Measurements from ENCODE around the gene SMAD7. TPM values are rescaled to one million over a fixed set of nuclear protein-coding genes. Genes with fewer than 3 reads are reported as not detected.

SMAD7 gene
- total RNA-seq, 1 experiment from 2014 or later: 12.3 TPM

GRCh38 chr18:48989304-48990303 is 38.8 kb upstream of the SMAD7 start:
- Mint-ChIP-seq H3K27ac (ENCODE audit: low read depth, unreplicated experiment) (no peak overlapping the region), H3K27me3 (ENCODE audit: insufficient read depth, unreplicated experiment) (no peaks in the 10 kb centered on the region), H3K36me3 (ENCODE audit: insufficient read depth, unreplicated experiment) (no peaks in the 10 kb centered on the region), H3K9me3 (ENCODE audit: unreplicated experiment) (no peaks in the 10 kb centered on the region), H3K4me3 (ENCODE audit: unreplicated experiment) (no peak overlapping the region), H3K4me1 (ENCODE audit: insufficient read depth, unreplicated experiment) (peaks cover 32% of the 10 kb centered on the region)
- CTCF ChIA-PET: interaction anchor here (0.9 to 1.1 kb wide), 2 partner anchors 9 to 52 kb away, joined by 3 to 4 read pairs; no protein-coding TSS in a partner anchor
- intact Hi-C loops (cut with micrococcal nuclease): no loop called here
- no peak for DNase-seq (ENCODE audit: unreplicated experiment)
- no TSS peak for BruUV-seq (replicated peaks)
- no peak for TF ChIP-seq CTCF (IDR thresholded peaks at IDR 0.05; ENCODE audit: unreplicated experiment)
- POLR2A ChIA-PET: interaction anchor here (2.0 to 2.1 kb wide), 2 partner anchors 31 to 35 kb away, joined by 8 read pairs; no protein-coding TSS in a partner anchor

GRCh38 chr18:48988508-48989303 is 37.9 kb upstream of the SMAD7 start:
- no peak for TF ChIP-seq CTCF (IDR thresholded peaks at IDR 0.05; ENCODE audit: unreplicated experiment)
- H3K4me3 Mint-ChIP-seq (ENCODE audit: unreplicated experiment): no peak overlapping the region
- H3K9me3 Mint-ChIP-seq (ENCODE audit: unreplicated experiment): no peaks in the 10 kb centered on the region
- no peaks in the 10 kb centered on the region for H3K27me3 Mint-ChIP-seq (ENCODE audit: insufficient read depth, unreplicated experiment)
- BruUV-seq (replicated peaks): no TSS peak
- peaks cover 32% of the 10 kb centered on the region for H3K4me1 Mint-ChIP-seq (ENCODE audit: insufficient read depth, unreplicated experiment)
- H3K36me3 Mint-ChIP-seq (ENCODE audit: insufficient read depth, unreplicated experiment): no peaks in the 10 kb centered on the region
- DNase-seq (ENCODE audit: unreplicated experiment): no peak
- no peak overlapping the region for H3K27ac Mint-ChIP-seq (ENCODE audit: low read depth, unreplicated experiment)
- POLR2A ChIA-PET: interaction anchor here (0.7 to 2.1 kb wide), 2 partner anchors 15 to 34 kb away, joined by 3 to 8 read pairs; no protein-coding TSS in a partner anchor
- intact Hi-C loops (cut with micrococcal nuclease): no loop called here
- CTCF ChIA-PET: interaction anchor here (0.5 to 1.1 kb wide), 2 partner anchors 42 to 53 kb away, joined by 3 read pairs; no protein-coding TSS in a partner anchor

- Mint-ChIP-seq H3K4me3 (ENCODE audit: unreplicated experiment) (no peak overlapping the region), H3K4me1 (ENCODE audit: insufficient read depth, unreplicated experiment) (peaks cover 23% of the 10 kb centered on the region), H3K27me3 (ENCODE audit: insufficient read depth, unreplicated experiment) (no peaks in the 10 kb centered on the region), H3K27ac (ENCODE audit: low read depth, unreplicated experiment) (no peak overlapping the region), H3K36me3 (ENCODE audit: insufficient read depth, unreplicated experiment) (no peaks in the 10 kb centered on the region), H3K9me3 (ENCODE audit: unreplicated experiment) (no peaks in the 10 kb centered on the region)
- ChIA-PET CTCF (interaction anchor here (0.8 kb wide), 1 partner anchor 957 kb away, joined by 3 read pairs; no protein-coding TSS in a partner anchor), POLR2A (interaction anchor here (0.9 kb wide), 1 partner anchor 34 kb away, joined by 3 read pairs; no protein-coding TSS in a partner anchor)
- DNase-seq (ENCODE audit: unreplicated experiment): no peak
- no peak for TF ChIP-seq CTCF (IDR thresholded peaks at IDR 0.05; ENCODE audit: unreplicated experiment)
- no TSS peak for BruUV-seq (replicated peaks)
- intact Hi-C loops (cut with micrococcal nuclease): no loop called here
Measured at GRCh38 chr18:48987821-48988220, 37.1 kb upstream of the SMAD7 start.
